ENCODE results near the gene CANT1. TPM values are rescaled to one million over a fixed set of nuclear protein-coding genes. Genes with fewer than 3 reads are reported as not detected.

The CANT1 gene
- total RNA-seq, 1 experiment from 2014 or later = 34.1 TPM

GRCh38 chr17:79003661-79004411, 5.7 kb downstream of the CANT1 start:
- Mint-ChIP-seq H3K27ac (no peak overlapping the region), H3K9me3 (no peaks in the 10 kb centered on the region), H3K4me1 (peaks cover 14% of the 10 kb centered on the region), H3K4me3 (no peak overlapping the region), H3K36me3 (peaks cover 3% of the 10 kb centered on the region; the same call in 1 of the 2 replicates), H3K27me3 (ENCODE audit: low read depth) (peaks cover 77% of the 10 kb centered on the region)
- no peak for TF ChIP-seq SMAD3 (CRISPR knock-in tag; IDR thresholded peaks at IDR 0.05; ENCODE audit: borderline replicate concordance)
- TF ChIP-seq PRDM15 (CRISPR knock-in tag; IDR thresholded peaks at IDR 0.05) = no peak
- TF ChIP-seq E2F4 (CRISPR knock-in tag; IDR thresholded peaks at IDR 0.05; ENCODE audit: borderline replicate concordance, low read depth) = no peak
- TF ChIP-seq FOXJ3 (CRISPR knock-in tag; IDR thresholded peaks at IDR 0.05; ENCODE audit: borderline replicate concordance) = no peak
- TF ChIP-seq ATF1 (CRISPR knock-in tag; IDR thresholded peaks at IDR 0.05) = no peak
- TF ChIP-seq HMGA2 (CRISPR knock-in tag; IDR thresholded peaks at IDR 0.05) = no peak
- TF ChIP-seq ZNF425 (CRISPR knock-in tag; conservative IDR thresholded peaks at IDR 0.05) = no peak
- TF ChIP-seq TEAD1 (CRISPR knock-in tag; IDR thresholded peaks at IDR 0.05) = no peak
- TF ChIP-seq TEAD4 (CRISPR knock-in tag; IDR thresholded peaks at IDR 0.05) = no peak
- no peak for TF ChIP-seq USF1 (CRISPR knock-in tag; IDR thresholded peaks at IDR 0.05)
- no peak for TF ChIP-seq CREM (CRISPR knock-in tag; IDR thresholded peaks at IDR 0.05)
- no peak for TF ChIP-seq FOXP4 (CRISPR knock-in tag; IDR thresholded peaks at IDR 0.05)
- no peak for TF ChIP-seq TP53 (CRISPR knock-in tag; IDR thresholded peaks at IDR 0.05)
- ATAC-seq (no peak), DNase-seq (ENCODE audit: low spot score) (no peak)
- CTCF ChIA-PET = interaction anchor here (0.6 to 1.6 kb wide), 2 partner anchors 40 to 138 kb away, joined by 3 to 6 read pairs; no protein-coding TSS in a partner anchor
- POLR2A ChIA-PET = no interaction called here
